ENCODE data around the gene KAZN. TPM values are rescaled to one million over a fixed set of nuclear protein-coding genes. Genes with fewer than 3 reads are reported as not detected.
A peak's percentile ranks its signal among the peaks of the same experiment; 100 is the strongest.

KAZN gene
- polyA plus RNA-seq, 1 of the 3 experiments (the other 2 are of a cell fraction), result 6.8 TPM

DNA sequence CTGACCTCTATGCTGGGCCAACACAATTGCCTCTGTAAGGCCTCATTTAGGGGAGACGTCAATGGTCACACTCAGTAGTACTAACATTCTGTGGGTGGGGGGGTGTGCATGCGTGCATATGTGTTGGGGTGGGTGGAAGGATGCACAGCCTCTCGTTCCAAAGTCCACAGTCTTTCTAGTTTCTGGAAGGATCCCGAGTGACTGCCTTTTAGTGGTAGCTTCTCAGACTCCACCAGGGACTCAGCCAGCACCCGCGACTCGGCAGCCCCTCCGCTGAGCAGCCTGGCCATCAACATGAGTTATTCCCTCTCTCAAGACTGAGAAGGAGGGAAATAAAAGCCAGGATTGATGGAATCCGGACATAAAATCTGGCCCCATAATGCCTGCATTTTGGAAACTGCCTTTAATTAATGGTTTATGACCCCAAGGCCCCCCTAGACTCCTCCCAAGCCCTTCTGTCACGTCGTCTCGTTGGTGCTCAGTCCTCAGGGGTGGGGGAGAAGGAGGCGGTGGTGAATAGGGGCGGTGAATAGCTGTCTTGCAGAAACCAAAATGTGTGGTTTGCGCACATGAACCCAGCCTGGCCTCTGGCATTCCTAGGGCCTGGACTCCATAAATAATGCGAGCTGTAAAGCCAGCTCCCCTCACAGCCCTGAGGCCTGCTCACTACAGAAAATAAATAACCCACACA is 489.9 kb downstream of the KAZN start:
- no peak for TF ChIP-seq CHD2 (IDR thresholded peaks at IDR 0.05; ENCODE audit: low read length, partially characterized antibody)
- no peak for TF ChIP-seq MXI1 (IDR thresholded peaks at IDR 0.05; ENCODE audit: low read depth, low read length)
- no peak for TF ChIP-seq FOSL2 (IDR thresholded peaks at IDR 0.05; ENCODE audit: borderline replicate concordance, low read depth)
- TF ChIP-seq REST (IDR thresholded peaks at IDR 0.05; ENCODE audit: low read depth, low read length), result no peak
- TF ChIP-seq, protein P1, sequence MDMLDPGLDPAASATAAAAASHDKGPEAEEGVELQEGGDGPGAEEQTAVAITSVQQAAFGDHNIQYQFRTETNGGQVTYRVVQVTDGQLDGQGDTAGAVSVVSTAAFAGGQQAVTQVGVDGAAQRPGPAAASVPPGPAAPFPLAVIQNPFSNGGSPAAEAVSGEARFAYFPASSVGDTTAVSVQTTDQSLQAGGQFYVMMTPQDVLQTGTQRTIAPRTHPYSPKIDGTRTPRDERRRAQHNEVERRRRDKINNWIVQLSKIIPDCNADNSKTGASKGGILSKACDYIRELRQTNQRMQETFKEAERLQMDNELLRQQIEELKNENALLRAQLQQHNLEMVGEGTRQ (IDR thresholded peaks at IDR 0.05; ENCODE audit: borderline replicate concordance, low read depth, low read length), result no peak
- TF ChIP-seq EZH2phosphoT487 (IDR thresholded peaks at IDR 0.05; ENCODE audit: borderline replicate concordance, low read depth), result no peak
- WGBS (ENCODE audit: low lambda C conversion rate), result 80% methylated on average over 14 of the region's 16 CpGs
- no peak overlapping the region for H3K9ac ChIP-seq
- POLR2A ChIA-PET, result no interaction called here
- no peaks in the 10 kb centered on the region for H3K9me2 ChIP-seq
- no peaks in the 10 kb centered on the region for H3F3A ChIP-seq (replicated peaks; ENCODE audit: insufficient read depth)
- no peak overlapping the region for H3K27ac ChIP-seq (ENCODE audit: low read depth in 2 of 2, low read length in 1 of 2)
- no peak overlapping the region for H3K4me2 ChIP-seq
- no peaks in the 10 kb centered on the region for H4K20me1 ChIP-seq (ENCODE audit: insufficient read depth)
- DNase-seq, result no peak
- H2AFZ ChIP-seq (ENCODE audit: low read depth), result no peak overlapping the region
- no peak overlapping the region for H3K4me3 ChIP-seq (ENCODE audit: low read depth in 2 of 2, low read length in 1 of 2)
- no peaks in the 10 kb centered on the region for H3K9me3 ChIP-seq
- no peaks in the 10 kb centered on the region for H3K27me3 ChIP-seq (ENCODE audit: insufficient read depth)
- CTCF ChIA-PET, result interaction anchor here (0.6 to 5.1 kb wide), 2 partner anchors 11 to 1166 kb away, joined by 3 to 34 read pairs; no protein-coding TSS in a partner anchor
- H3K79me2 ChIP-seq (ENCODE audit: insufficient read depth), result no peaks in the 10 kb centered on the region
- peaks cover 0 to 15% of the 10 kb centered on the region in 2 experiments; a peak in 1 of 4 replicates for H3K4me1 ChIP-seq (ENCODE audit: control insufficient read depth in 1 of 2, insufficient read depth in 2 of 2, low read depth in 1 of 2, low read length in 1 of 2)
- H3K36me3 ChIP-seq (replicated peaks in 1 of 2; ENCODE audit: control insufficient read depth in 1 of 2, insufficient read depth in 2 of 2, low read length in 1 of 2), result no peaks in the 10 kb centered on the region

- no peaks in the 10 kb centered on the region for H3K9me3 ChIP-seq
Observed at GRCh38 chr1:15089258-15089992, 490.9 kb downstream of the KAZN start.

More at GRCh38 chr1:15089258-15089992, 490.9 kb downstream of the KAZN start:
- Histone ChIP-seq H2AFZ (ENCODE audit: low read depth) (no peak overlapping the region), H3K4me2 (no peak overlapping the region), H3K4me3 (ENCODE audit: low read depth in 2 of 2, low read length in 1 of 2) (no peak overlapping the region), H3K79me2 (ENCODE audit: insufficient read depth) (no peaks in the 10 kb centered on the region), H3K36me3 (replicated peaks in 1 of 2; ENCODE audit: control insufficient read depth in 1 of 2, insufficient read depth in 2 of 2, low read length in 1 of 2) (no peaks in the 10 kb centered on the region), H3F3A (replicated peaks; ENCODE audit: insufficient read depth) (no peaks in the 10 kb centered on the region), H3K9ac (no peak overlapping the region), H3K4me1 (ENCODE audit: control insufficient read depth in 1 of 2, insufficient read depth in 2 of 2, low read depth in 1 of 2, low read length in 1 of 2) (peaks cover 0 to 15% of the 10 kb centered on the region in 2 experiments; a peak in 1 of 4 replicates), H4K20me1 (ENCODE audit: insufficient read depth) (no peaks in the 10 kb centered on the region), H3K27ac (ENCODE audit: low read depth in 2 of 2, low read length in 1 of 2) (no peak overlapping the region), H3K27me3 (ENCODE audit: insufficient read depth) (no peaks in the 10 kb centered on the region), H3K9me2 (no peaks in the 10 kb centered on the region)
- WGBS (ENCODE audit: low lambda C conversion rate), result 71% methylated on average over 4 of the region's 4 CpGs
- TF ChIP-seq FOXM1 (IDR thresholded peaks at IDR 0.05; ENCODE audit: low read depth), result no peak
- peak; percentile 85 for TF ChIP-seq RFX5 (IDR thresholded peaks at IDR 0.05; ENCODE audit: low read length)
- no peak for TF ChIP-seq EP300 (IDR thresholded peaks at IDR 0.05; ENCODE audit: borderline replicate concordance in 1 of 2, low read depth in 1 of 2, low read length in 1 of 2)
- no peak for TF ChIP-seq ELF1 (IDR thresholded peaks at IDR 0.05)
- POLR2A ChIA-PET, result no interaction called here
- CTCF ChIA-PET, result interaction anchor here (1.1 to 5.1 kb wide), 2 partner anchors 10 to 43 kb away, joined by 4 to 34 read pairs; no protein-coding TSS in a partner anchor
- DNase-seq, result no peak
